ENCODE results near the gene ZC3H11A.
A peak's percentile ranks its signal among the peaks of the same experiment; 100 is the strongest.

Gene ZC3H11A

DNA sequence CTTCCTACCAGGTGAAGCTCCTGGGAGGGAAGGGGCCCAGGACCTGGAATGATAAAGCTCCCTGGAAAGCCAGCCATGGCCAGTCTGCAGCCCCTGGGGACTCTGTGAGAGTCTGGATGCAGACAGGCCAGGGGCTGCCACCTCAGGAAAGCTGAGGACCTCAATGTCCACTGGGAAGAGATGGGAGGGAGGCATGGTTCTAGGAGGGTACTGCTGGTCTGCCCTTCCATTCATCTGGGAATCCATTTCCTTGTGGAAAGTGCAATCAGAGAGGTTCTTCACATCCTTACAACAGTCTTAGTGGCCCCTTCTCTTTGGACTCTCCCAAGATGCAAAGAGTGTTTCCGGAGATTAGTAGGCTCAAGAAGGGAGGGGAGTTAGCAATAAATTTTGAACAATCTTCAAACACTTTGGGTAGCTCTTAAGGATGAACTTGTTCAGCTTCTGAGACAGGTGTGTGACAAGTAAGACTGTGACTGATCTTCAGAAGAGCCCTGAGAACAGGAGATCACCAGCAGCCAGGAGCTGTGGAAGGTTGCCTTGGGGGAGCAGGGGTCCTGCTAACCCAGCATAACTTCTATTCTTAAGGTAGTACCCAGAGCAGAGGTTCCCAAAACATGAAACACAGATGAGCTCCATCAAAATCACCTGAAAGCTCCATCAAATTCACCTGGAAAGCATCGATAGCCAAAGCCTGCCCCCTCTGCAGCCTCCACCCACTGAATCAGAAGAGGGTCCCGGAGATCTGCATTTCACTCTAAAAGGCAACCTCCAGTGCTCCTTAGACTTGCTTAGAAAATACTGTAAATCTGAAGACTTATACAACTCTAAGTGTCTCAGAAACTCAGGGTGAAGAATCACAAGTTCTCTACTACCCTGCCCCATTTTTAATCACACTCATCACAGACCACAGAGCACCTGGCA lies 31.1 kb upstream of the ZC3H11A start:
- Histone ChIP-seq H3K4me3 (ENCODE audit: low read length in 2 of 2) (peak overlapping the region in 1 of 2 donors; percentile 78), H3K36me3 (ENCODE audit: control insufficient read depth in 2 of 2, insufficient read depth in 2 of 2, low read length in 2 of 2) (no peaks in the 10 kb centered on the region), H3K4me1 (ENCODE audit: control insufficient read depth in 2 of 2, insufficient read depth in 2 of 2, low read length in 2 of 2) (peaks cover 4 to 6% of the 10 kb centered on the region in 2 donors), H3K27me3 (ENCODE audit: control insufficient read depth in 2 of 2, insufficient read depth in 2 of 2, low read length in 2 of 2) (no peaks in the 10 kb centered on the region), H3K9me3 (ENCODE audit: control insufficient read depth in 2 of 2, low read length in 2 of 2) (no peaks in the 10 kb centered on the region), H3K27ac (ENCODE audit: low read depth in 2 of 2, low read length in 2 of 2) (peak overlapping the region; percentile 79 to 89), H3K9ac (ENCODE audit: low read depth in 1 of 2, low read length in 2 of 2) (peak overlapping the region in 1 of 2 donors; percentile 24)

GRCh38 chr1:203765029-203765837 lies 30.2 kb upstream of the ZC3H11A start, which contains the start of gene LAX1:
Gene LAX1 (plus strand): TSS chr1:203765183. CDS start chr1:203765566, 383 bp downstream.
- peak within 1 kb of the TSS; percentile 52 to 78 for H3K4me3 ChIP-seq (ENCODE audit: low read length in 2 of 2)
- H3K27me3 ChIP-seq (ENCODE audit: control insufficient read depth in 2 of 2, insufficient read depth in 2 of 2, low read length in 2 of 2), result no peaks in the 10 kb centered on the region
- H3K9ac ChIP-seq (ENCODE audit: low read depth in 1 of 2, low read length in 2 of 2), result peak within 1 kb of the TSS; percentile 59 to 74
- peak within 1 kb of the TSS; percentile 79 to 89 for H3K27ac ChIP-seq (ENCODE audit: low read depth in 2 of 2, low read length in 2 of 2)
- no peaks in the 10 kb centered on the region for H3K36me3 ChIP-seq (ENCODE audit: control insufficient read depth in 2 of 2, insufficient read depth in 2 of 2, low read length in 2 of 2)
- peaks cover 6 to 10% of the 10 kb centered on the region in 2 donors for H3K4me1 ChIP-seq (ENCODE audit: control insufficient read depth in 2 of 2, insufficient read depth in 2 of 2, low read length in 2 of 2)
- no peaks in the 10 kb centered on the region for H3K9me3 ChIP-seq (ENCODE audit: control insufficient read depth in 2 of 2, low read length in 2 of 2)

DNA sequence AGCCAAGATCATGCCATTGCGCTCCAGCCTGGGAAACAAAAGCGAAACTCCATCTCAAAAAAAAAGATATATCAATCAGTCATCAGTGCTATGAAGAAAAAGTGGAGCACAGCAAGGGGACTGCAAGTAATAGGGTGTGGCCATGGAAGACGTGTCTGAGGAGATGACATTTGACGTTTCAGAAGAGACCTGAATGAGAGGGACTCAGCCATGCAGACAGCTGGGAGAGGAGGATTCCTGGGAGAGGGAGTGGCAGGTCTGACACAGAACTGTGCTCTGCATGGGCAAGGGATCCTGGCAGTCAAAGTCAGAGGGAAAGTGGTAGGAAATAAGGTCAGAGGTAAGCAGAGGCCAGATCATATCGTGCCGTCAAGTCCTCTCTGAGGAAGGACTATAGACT lies 27.2 kb upstream of the ZC3H11A start:
- H3K9ac ChIP-seq (ENCODE audit: low read depth in 1 of 2, low read length in 2 of 2), result no peak overlapping the region
- no peaks in the 10 kb centered on the region for H3K36me3 ChIP-seq (ENCODE audit: control insufficient read depth in 2 of 2, insufficient read depth in 2 of 2, low read length in 2 of 2)
- H3K27me3 ChIP-seq (ENCODE audit: control insufficient read depth in 2 of 2, insufficient read depth in 2 of 2, low read length in 2 of 2), result no peaks in the 10 kb centered on the region
- H3K4me1 ChIP-seq (ENCODE audit: control insufficient read depth in 2 of 2, insufficient read depth in 2 of 2, low read length in 2 of 2), result peaks cover 6 to 10% of the 10 kb centered on the region in 2 donors
- peak overlapping the region in 1 of 2 donors; percentile 45 for H3K4me3 ChIP-seq (ENCODE audit: low read length in 2 of 2)
- H3K27ac ChIP-seq (ENCODE audit: low read depth in 2 of 2, low read length in 2 of 2), result peak overlapping the region; percentile 32 to 46
- H3K9me3 ChIP-seq (ENCODE audit: control insufficient read depth in 2 of 2, low read length in 2 of 2), result no peaks in the 10 kb centered on the region

DNA sequence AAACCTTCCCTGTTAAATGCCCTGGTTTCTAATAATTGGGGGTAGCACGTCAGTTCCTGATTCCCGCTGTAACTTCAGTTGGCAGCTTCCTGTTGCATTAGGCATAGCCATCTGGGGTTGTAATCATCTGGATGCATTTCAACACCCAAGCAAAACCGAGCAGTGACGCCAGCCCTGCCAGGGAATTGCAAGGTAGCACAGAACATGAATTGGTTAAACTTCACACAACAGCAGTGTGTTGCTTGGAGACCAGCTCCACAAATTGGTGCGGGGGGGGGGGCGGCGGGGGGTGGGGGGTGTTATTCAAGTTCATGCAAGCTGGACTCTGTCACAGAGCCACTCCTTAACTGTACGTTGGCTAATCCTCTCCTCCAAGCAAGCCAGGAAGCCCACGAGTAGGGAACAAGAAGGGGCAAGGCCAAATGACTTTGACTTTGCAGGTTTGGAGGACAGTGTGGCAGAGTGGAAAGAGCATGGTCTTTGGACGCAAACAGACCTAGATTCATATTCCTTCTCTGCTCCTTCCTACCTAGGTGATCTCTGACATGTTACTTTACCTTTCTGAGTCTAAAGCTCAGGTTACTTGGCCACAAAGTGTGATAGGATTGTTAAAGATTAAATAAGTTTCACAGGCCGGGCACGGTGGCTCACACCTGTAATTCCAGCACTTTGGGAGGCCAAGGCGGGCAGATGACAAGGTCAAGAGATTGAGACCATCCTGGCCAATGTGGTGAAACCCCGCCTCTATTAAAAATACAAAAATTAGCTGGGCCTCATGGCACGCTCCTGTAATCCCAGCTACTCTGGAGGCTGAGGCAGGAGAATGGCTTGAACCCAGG lies 25.7 kb upstream of the ZC3H11A start:
- H3K27ac ChIP-seq (ENCODE audit: low read depth in 2 of 2, low read length in 2 of 2), result peak overlapping the region; percentile 81 to 90
- H3K9me3 ChIP-seq (ENCODE audit: control insufficient read depth in 2 of 2, low read length in 2 of 2), result no peaks in the 10 kb centered on the region
- H3K4me3 ChIP-seq (ENCODE audit: low read length in 2 of 2), result peak overlapping the region; percentile 41 to 50
- H3K36me3 ChIP-seq (ENCODE audit: control insufficient read depth in 2 of 2, insufficient read depth in 2 of 2, low read length in 2 of 2), result peaks cover 0 to 3% of the 10 kb centered on the region in 2 donors
- peak overlapping the region; percentile 38 to 44 for H3K9ac ChIP-seq (ENCODE audit: low read depth in 1 of 2, low read length in 2 of 2)
- H3K27me3 ChIP-seq (ENCODE audit: control insufficient read depth in 2 of 2, insufficient read depth in 2 of 2, low read length in 2 of 2), result no peaks in the 10 kb centered on the region
- peaks cover 6 to 10% of the 10 kb centered on the region in 2 donors for H3K4me1 ChIP-seq (ENCODE audit: control insufficient read depth in 2 of 2, insufficient read depth in 2 of 2, low read length in 2 of 2)

- H3K9ac ChIP-seq (ENCODE audit: low read depth in 1 of 2, low read length in 2 of 2), result no peak overlapping the region
- no peaks in the 10 kb centered on the region for H3K27me3 ChIP-seq (ENCODE audit: control insufficient read depth in 2 of 2, insufficient read depth in 2 of 2, low read length in 2 of 2)
- H3K27ac ChIP-seq (ENCODE audit: low read depth in 2 of 2, low read length in 2 of 2), result no peak overlapping the region
- H3K9me3 ChIP-seq (ENCODE audit: control insufficient read depth in 2 of 2, low read length in 2 of 2), result no peaks in the 10 kb centered on the region
- H3K4me1 ChIP-seq (ENCODE audit: control insufficient read depth in 2 of 2, insufficient read depth in 2 of 2, low read length in 2 of 2), result peaks cover 6 to 10% of the 10 kb centered on the region in 2 donors
- peaks cover 0 to 3% of the 10 kb centered on the region in 2 donors for H3K36me3 ChIP-seq (ENCODE audit: control insufficient read depth in 2 of 2, insufficient read depth in 2 of 2, low read length in 2 of 2)
- no peak overlapping the region for H3K4me3 ChIP-seq (ENCODE audit: low read length in 2 of 2)
These were observed 23.5 kb upstream of the ZC3H11A start for GRCh38 chr1:203771901-203772301.

DNA sequence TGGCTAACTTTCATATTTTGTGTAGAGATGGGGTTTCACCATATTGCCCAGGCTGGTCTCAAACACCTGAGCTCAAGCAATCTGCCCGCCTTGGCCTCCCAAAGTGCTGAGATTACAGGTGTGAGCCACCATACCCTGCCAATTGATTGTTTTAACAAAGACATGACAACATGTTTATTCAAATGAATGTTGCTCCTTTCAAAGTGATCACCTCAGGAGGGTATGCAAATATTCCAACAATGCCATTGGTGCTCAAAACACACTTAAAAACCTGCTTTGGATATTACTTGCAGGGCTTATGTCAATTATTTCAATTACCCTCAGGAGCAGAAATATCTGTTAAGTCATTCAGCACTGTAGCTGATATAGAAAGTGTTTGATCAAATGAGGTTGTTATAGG lies 22.6 kb upstream of the ZC3H11A start:
- Histone ChIP-seq H3K4me1 (ENCODE audit: control insufficient read depth in 2 of 2, insufficient read depth in 2 of 2, low read length in 2 of 2) (peaks cover 6 to 10% of the 10 kb centered on the region in 2 donors), H3K4me3 (ENCODE audit: low read length in 2 of 2) (no peak overlapping the region), H3K9me3 (ENCODE audit: control insufficient read depth in 2 of 2, low read length in 2 of 2) (no peaks in the 10 kb centered on the region), H3K36me3 (ENCODE audit: control insufficient read depth in 2 of 2, insufficient read depth in 2 of 2, low read length in 2 of 2) (peaks cover 0 to 3% of the 10 kb centered on the region in 2 donors), H3K27me3 (ENCODE audit: control insufficient read depth in 2 of 2, insufficient read depth in 2 of 2, low read length in 2 of 2) (no peaks in the 10 kb centered on the region), H3K9ac (ENCODE audit: low read depth in 1 of 2, low read length in 2 of 2) (no peak overlapping the region), H3K27ac (ENCODE audit: low read depth in 2 of 2, low read length in 2 of 2) (no peak overlapping the region)

- Histone ChIP-seq H3K4me1 (ENCODE audit: control insufficient read depth in 2 of 2, insufficient read depth in 2 of 2, low read length in 2 of 2) (no peaks in the 10 kb centered on the region), H3K9me3 (ENCODE audit: control insufficient read depth in 2 of 2, low read length in 2 of 2) (no peaks in the 10 kb centered on the region), H3K4me3 (ENCODE audit: low read length in 2 of 2) (no peak overlapping the region), H3K9ac (ENCODE audit: low read depth in 1 of 2, low read length in 2 of 2) (no peak overlapping the region), H3K27me3 (ENCODE audit: control insufficient read depth in 2 of 2, insufficient read depth in 2 of 2, low read length in 2 of 2) (no peaks in the 10 kb centered on the region), H3K27ac (ENCODE audit: low read depth in 2 of 2, low read length in 2 of 2) (no peak overlapping the region), H3K36me3 (ENCODE audit: control insufficient read depth in 2 of 2, insufficient read depth in 2 of 2, low read length in 2 of 2) (peaks cover 0 to 3% of the 10 kb centered on the region in 2 donors)
These were observed 18.8 kb upstream of the ZC3H11A start for GRCh38 chr1:203776636-203777035.

GRCh38 chr1:203777596-203777995 lies 17.8 kb upstream of the ZC3H11A start:
- Histone ChIP-seq H3K27me3 (ENCODE audit: control insufficient read depth in 2 of 2, insufficient read depth in 2 of 2, low read length in 2 of 2) (no peaks in the 10 kb centered on the region), H3K9me3 (ENCODE audit: control insufficient read depth in 2 of 2, low read length in 2 of 2) (no peaks in the 10 kb centered on the region), H3K4me1 (ENCODE audit: control insufficient read depth in 2 of 2, insufficient read depth in 2 of 2, low read length in 2 of 2) (no peaks in the 10 kb centered on the region), H3K9ac (ENCODE audit: low read depth in 1 of 2, low read length in 2 of 2) (no peak overlapping the region), H3K27ac (ENCODE audit: low read depth in 2 of 2, low read length in 2 of 2) (no peak overlapping the region), H3K4me3 (ENCODE audit: low read length in 2 of 2) (no peak overlapping the region), H3K36me3 (ENCODE audit: control insufficient read depth in 2 of 2, insufficient read depth in 2 of 2, low read length in 2 of 2) (peaks cover 0 to 3% of the 10 kb centered on the region in 2 donors)

GRCh38 chr1:203778146-203778545 lies 17.3 kb upstream of the ZC3H11A start:
- Histone ChIP-seq H3K4me1 (ENCODE audit: control insufficient read depth in 2 of 2, insufficient read depth in 2 of 2, low read length in 2 of 2) (no peaks in the 10 kb centered on the region), H3K27ac (ENCODE audit: low read depth in 2 of 2, low read length in 2 of 2) (no peak overlapping the region), H3K27me3 (ENCODE audit: control insufficient read depth in 2 of 2, insufficient read depth in 2 of 2, low read length in 2 of 2) (no peaks in the 10 kb centered on the region), H3K9ac (ENCODE audit: low read depth in 1 of 2, low read length in 2 of 2) (no peak overlapping the region), H3K4me3 (ENCODE audit: low read length in 2 of 2) (no peak overlapping the region), H3K9me3 (ENCODE audit: control insufficient read depth in 2 of 2, low read length in 2 of 2) (no peaks in the 10 kb centered on the region), H3K36me3 (ENCODE audit: control insufficient read depth in 2 of 2, insufficient read depth in 2 of 2, low read length in 2 of 2) (peaks cover 0 to 3% of the 10 kb centered on the region in 2 donors)
